Panc1 (cell line): ENCODE data around the gene NBPF1. TPM values are rescaled to one million over a fixed set of nuclear protein-coding genes. Genes with fewer than 3 reads are reported as not detected.
"Not testable (repeated sequence)": the region's sequence is repeated elsewhere in the genome, so short reads cannot be mapped to it uniquely, and the experiment has no call there.

Source experiments
- ATAC-seq: fragments of 200-7000 bp; cut with Tn5 transposase; 2 replicates; pipeline ENCODE4 v1.9.1; 2020; ENCODE audit warnings: mild to moderate bottlenecking, moderate library complexity
- BruUV-seq: library from RNA; stranded (reverse); fragments of 400-500 nt; replicated peaks from 2 replicates; lab custom pipeline; 2021; lab: Mats Ljungman, UMichigan
- CTCF ChIA-PET: fragments of 300-600 bp; sonication (Branson Sonifier 250); formaldehyde crosslinking; loops from one replicate; lab custom pipeline; 2022; ENCODE audit warnings: antibody characterized with exemption; lab: Charles Lee
- POLR2A ChIA-PET: fragments of 300-600 bp; sonication (Branson Sonifier 250); formaldehyde crosslinking; loops from one replicate; lab custom pipeline; 2022; ENCODE audit warnings: antibody characterized with exemption; lab: Charles Lee
- DNase-seq: peaks from one replicate; pipeline ENCODE4 v3.0.0-alpha.2; 2010; ENCODE audit warnings: low read depth, low spot score
- H3K27ac ChIP-seq: 2 replicates; pipeline ENCODE4 v1.5.1; 2011; ENCODE audit warnings: mild to moderate bottlenecking, low read length, inconsistent platforms
- H3K27me3 ChIP-seq: fragments of 200-500 bp; sonication (Bioruptor generic); 2 replicates; pipeline ENCODE4 v1.6.0; 2014; ENCODE audit warnings: low read length, inconsistent platforms; ENCODE audit not compliant: control insufficient read depth, insufficient read depth
- H3K36me3 ChIP-seq: fragments of 200-500 bp; sonication (Bioruptor generic); 2 replicates; pipeline ENCODE4 v1.5.1; 2014; ENCODE audit warnings: inconsistent platforms, mild to moderate bottlenecking, low read length, moderate library complexity; ENCODE audit not compliant: control insufficient read depth, insufficient read depth
- H3K4me1 ChIP-seq: 2 replicates; pipeline ENCODE4 v1.5.1; 2011; ENCODE audit warnings: inconsistent platforms, mild to moderate bottlenecking, low read length, moderate library complexity; ENCODE audit not compliant: control insufficient read depth, insufficient read depth
- H3K4me3 ChIP-seq, 2 experiments: 2 replicates each; pipeline ENCODE4 v1.5.1; 2011 to 2012; ENCODE audit warnings: low read depth in 2 of 2, low read length in 2 of 2, mild to moderate bottlenecking in 2 of 2, inconsistent platforms in 1 of 2, moderate library complexity in 1 of 2
- H3K9me3 ChIP-seq: fragments of 200-500 bp; sonication (Bioruptor generic); 2 replicates; pipeline ENCODE4 v1.5.1; 2014; ENCODE audit warnings: low read depth, mild to moderate bottlenecking, inconsistent platforms, low read length, moderate library complexity; ENCODE audit not compliant: control insufficient read depth, insufficient read depth
- CTCF ChIP-seq: fragments of 450-650 bp; IDR thresholded peaks from 2 replicates; pipeline ENCODE4 v1.5.1; 2017; ENCODE audit warnings: mild to moderate bottlenecking
- POLR2AphosphoS5 ChIP-seq: IDR thresholded peaks from 2 replicates; pipeline ENCODE4 v1.6.1; 2012; ENCODE audit warnings: mild to moderate bottlenecking, low read depth, low read length, moderate library complexity
- REST ChIP-seq, 2 experiments: IDR thresholded peaks; 2 replicates each; pipeline ENCODE4 v1.6.1; 2011 to 2012; ENCODE audit warnings: low read depth in 2 of 2, control low read depth in 1 of 2, low read length in 1 of 2, mild to moderate bottlenecking in 1 of 2, moderate library complexity in 1 of 2; ENCODE audit not compliant: insufficient read depth in 1 of 2
- SIN3A ChIP-seq: IDR thresholded peaks from 2 replicates; pipeline ENCODE4 v1.6.1; 2012; ENCODE audit warnings: low read depth, mild to moderate bottlenecking, low read length, moderate library complexity, borderline replicate concordance; ENCODE audit not compliant: insufficient read depth
- TCF7L2 ChIP-seq: IDR thresholded peaks from 2 replicates; pipeline ENCODE4 v1.6.1; 2011; ENCODE audit warnings: mild to moderate bottlenecking, low read depth, low read length, inconsistent platforms
- in situ Hi-C: cut with HindIII; loops from 2 replicates; pipeline ENCODE4 v1.10.0; 2016; ENCODE audit warnings: low sequenced_read_pairs, low pct_unique_long_range_greater_than_20kb
- intact Hi-C: fragments of 100-400 bp; cut with micrococcal nuclease; formaldehyde crosslinking; loops from one replicate; pipeline ENCODE4 v1.10.0; 2022; ENCODE audit not compliant: unreplicated experiment
- total RNA-seq: library from RNA; stranded (reverse); gene quantifications from one replicate; pipeline ENCODE4 v1.2.1, GENCODE V29; 2021; ENCODE audit not compliant: unreplicated experiment

Gene NBPF1
- total RNA-seq, 1 experiment from 2014 or later, result 73.2 TPM

GRCh38 chr1:16521288-16521583, 92.1 kb downstream of the NBPF1 start:
- no peaks in the 10 kb centered on the region for H3K9me3 ChIP-seq
- no peaks in the 10 kb centered on the region; the same call in 1 of the 2 replicates for H3K4me1 ChIP-seq
- intact Hi-C loops, result no loop called here
- H3K27ac ChIP-seq, result no peak overlapping the region
- DNase-seq, result no peak
- CTCF ChIA-PET, result no interaction called here
- in situ Hi-C loops, result no loop called here
- BruUV-seq, result no TSS peak
- H3K4me3 ChIP-seq, result peak overlapping the region; percentile 27 to 45
- POLR2A ChIA-PET, result no interaction called here
- H3K36me3 ChIP-seq, result no peaks in the 10 kb centered on the region
- H3K27me3 ChIP-seq, result no peaks in the 10 kb centered on the region
- TF ChIP-seq REST (IDR thresholded peaks at IDR 0.05; ENCODE audit: insufficient read depth in 1 of 2, low read depth in 2 of 2, low read length in 1 of 2) (no peak), SIN3A (no peak), CTCF (no peak), TCF7L2 (no peak), POLR2AphosphoS5 (no peak)
- no peak for ATAC-seq

- H3K36me3 ChIP-seq, DNase-seq, H3K9me3 ChIP-seq, H3K27me3 ChIP-seq, in situ Hi-C loops, intact Hi-C loops, POLR2A ChIA-PET, H3K4me1 ChIP-seq, BruUV-seq, H3K27ac ChIP-seq, CTCF ChIA-PET: not testable (repeated sequence)
- H3K4me3 ChIP-seq, result peak overlapping the region; percentile 27 to 45
- peak; percentile 85 for ATAC-seq
These were observed 92.7 kb downstream of the NBPF1 start for GRCh38 chr1:16520435-16521287.

- DNase-seq, H3K4me1 ChIP-seq, ATAC-seq, intact Hi-C loops, POLR2A ChIA-PET, CTCF ChIA-PET, BruUV-seq, H3K9me3 ChIP-seq, H3K4me3 ChIP-seq, in situ Hi-C loops, H3K27me3 ChIP-seq, H3K36me3 ChIP-seq, H3K27ac ChIP-seq: not testable (repeated sequence)
These were observed 94.0 kb downstream of the NBPF1 start for GRCh38 chr1:16519255-16519951.

- BruUV-seq, H3K9me3 ChIP-seq, CTCF ChIA-PET, ATAC-seq, H3K4me1 ChIP-seq, DNase-seq, H3K27me3 ChIP-seq, intact Hi-C loops, H3K36me3 ChIP-seq, H3K27ac ChIP-seq, H3K4me3 ChIP-seq, POLR2A ChIA-PET, in situ Hi-C loops: not testable (repeated sequence)
These were observed 94.5 kb downstream of the NBPF1 start for GRCh38 chr1:16518913-16519254.

- H3K4me3 ChIP-seq, in situ Hi-C loops, ATAC-seq, BruUV-seq, H3K9me3 ChIP-seq, H3K27me3 ChIP-seq, POLR2A ChIA-PET, CTCF ChIA-PET, H3K36me3 ChIP-seq, intact Hi-C loops, DNase-seq, H3K4me1 ChIP-seq, H3K27ac ChIP-seq: not testable (repeated sequence)
These were observed 96.5 kb downstream of the NBPF1 start for GRCh38 chr1:16516694-16517410.
